Ascending aorta (tissue), 2 donors: ENCODE data around the gene ZG16. TPM values are rescaled to one million over a fixed set of nuclear protein-coding genes. Genes with fewer than 3 reads are reported as not detected.

Experiments
- DNase-seq, 2 donors: peaks; one replicate each; pipeline ENCODE4 v3.0.0-alpha.2; 2019; ENCODE audit warnings: low spot score in 2 of 2
- H3K27ac ChIP-seq, 2 donors: fragments of 200-600 bp; sonication (generic); one replicate each; pipeline ENCODE4 v1.5.1; 2016 to 2017; ENCODE audit warnings: mild to moderate bottlenecking in 1 of 2
- H3K27me3 ChIP-seq: fragments of 200-600 bp; sonication (generic); one replicate; pipeline ENCODE4 v1.5.1; 2017
- H3K36me3 ChIP-seq, 2 donors: fragments of 200-600 bp; sonication (generic); one replicate each; pipeline ENCODE4 v1.5.1; 2016
- H3K4me1 ChIP-seq, 2 donors: fragments of 200-600 bp; sonication (generic); one replicate each; pipeline ENCODE4 v1.5.1; 2016 to 2017; ENCODE audit warnings: mild to moderate bottlenecking in 1 of 2
- H3K4me3 ChIP-seq, 2 donors: fragments of 200-600 bp; sonication (generic); one replicate each; pipeline ENCODE4 v1.5.1; 2016 to 2017; ENCODE audit warnings: mild to moderate bottlenecking in 1 of 2
- H3K9me3 ChIP-seq, 2 donors: fragments of 200-600 bp; sonication (generic); one replicate each; pipeline ENCODE4 v1.5.1; 2016
- intact Hi-C: fragments of 100-400 bp; cut with DNase I; formaldehyde crosslinking; loops from one replicate; pipeline ENCODE4 v1.15.1; 2023
- total RNA-seq: library from RNA; depleted of rRNA; stranded (reverse); fragments of >200 nt; gene quantifications from one replicate; pipeline ENCODE4 v1.1.0, GENCODE V29; 2016
- TF ChIP-seq, protein P1 (sequence below), 3 experiments: fragments of 200-600 bp in 2 of 3; fragments of 450-650 bp in 1 of 3; sonication (generic) in 2 of 3; IDR thresholded peaks; one replicate each; pipeline ENCODE4 v1.5.1; 2016 to 2019; ENCODE audit warnings: antibody characterized with exemption in 3 of 3, mild to moderate bottlenecking in 1 of 3, moderate library complexity in 1 of 3

Gene ZG16
- total RNA-seq, 1 donor from 2014 or later = 0.21 TPM

- Histone ChIP-seq H3K9me3 (no peaks in the 10 kb centered on the region), H3K27ac (peak overlapping the region; percentile 69 to 88), H3K36me3 (peaks cover under 1 to 1% of the 10 kb centered on the region in 2 donors), H3K4me3 (peak overlapping the region; percentile 38 to 41), H3K27me3 (no peaks in the 10 kb centered on the region), H3K4me1 (peaks cover 28 to 41% of the 10 kb centered on the region in 2 donors)
- intact Hi-C loops = loop anchor here (2.0 kb wide), 1 partner anchor 23 kb away; no protein-coding TSS in a partner anchor
- DNase-seq = no peak
- TF ChIP-seq, protein P1, sequence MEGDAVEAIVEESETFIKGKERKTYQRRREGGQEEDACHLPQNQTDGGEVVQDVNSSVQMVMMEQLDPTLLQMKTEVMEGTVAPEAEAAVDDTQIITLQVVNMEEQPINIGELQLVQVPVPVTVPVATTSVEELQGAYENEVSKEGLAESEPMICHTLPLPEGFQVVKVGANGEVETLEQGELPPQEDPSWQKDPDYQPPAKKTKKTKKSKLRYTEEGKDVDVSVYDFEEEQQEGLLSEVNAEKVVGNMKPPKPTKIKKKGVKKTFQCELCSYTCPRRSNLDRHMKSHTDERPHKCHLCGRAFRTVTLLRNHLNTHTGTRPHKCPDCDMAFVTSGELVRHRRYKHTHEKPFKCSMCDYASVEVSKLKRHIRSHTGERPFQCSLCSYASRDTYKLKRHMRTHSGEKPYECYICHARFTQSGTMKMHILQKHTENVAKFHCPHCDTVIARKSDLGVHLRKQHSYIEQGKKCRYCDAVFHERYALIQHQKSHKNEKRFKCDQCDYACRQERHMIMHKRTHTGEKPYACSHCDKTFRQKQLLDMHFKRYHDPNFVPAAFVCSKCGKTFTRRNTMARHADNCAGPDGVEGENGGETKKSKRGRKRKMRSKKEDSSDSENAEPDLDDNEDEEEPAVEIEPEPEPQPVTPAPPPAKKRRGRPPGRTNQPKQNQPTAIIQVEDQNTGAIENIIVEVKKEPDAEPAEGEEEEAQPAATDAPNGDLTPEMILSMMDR (IDR thresholded peaks at IDR 0.05) = no peak
Measured at GRCh38 chr16:29825145-29826044, 47.3 kb downstream of the ZG16 start.

- Histone ChIP-seq H3K27ac (peak overlapping the region; percentile 69 to 88), H3K4me1 (peaks cover 28 to 41% of the 10 kb centered on the region in 2 donors), H3K36me3 (peaks cover 10% of the 10 kb centered on the region in 2 donors), H3K4me3 (no peak overlapping the region), H3K27me3 (no peaks in the 10 kb centered on the region), H3K9me3 (no peaks in the 10 kb centered on the region)
- intact Hi-C loops = no loop called here
- DNase-seq = no peak
- TF ChIP-seq, protein P1 (IDR thresholded peaks at IDR 0.05) = no peak
Measured at GRCh38 chr16:29826342-29826695, 48.3 kb downstream of the ZG16 start.

GRCh38 chr16:29830774-29831173, 52.7 kb downstream of the ZG16 start:
- H3K4me3 ChIP-seq = no peak overlapping the region
- TF ChIP-seq, protein P1 (IDR thresholded peaks at IDR 0.05) = no peak
- H3K9me3 ChIP-seq = no peaks in the 10 kb centered on the region
- peaks cover 50 to 53% of the 10 kb centered on the region in 2 donors for H3K36me3 ChIP-seq
- peaks cover 1 to 5% of the 10 kb centered on the region in 2 donors for H3K4me1 ChIP-seq
- DNase-seq = no peak
- no peaks in the 10 kb centered on the region for H3K27me3 ChIP-seq
- H3K27ac ChIP-seq = no peak overlapping the region
- intact Hi-C loops = no loop called here

DNA sequence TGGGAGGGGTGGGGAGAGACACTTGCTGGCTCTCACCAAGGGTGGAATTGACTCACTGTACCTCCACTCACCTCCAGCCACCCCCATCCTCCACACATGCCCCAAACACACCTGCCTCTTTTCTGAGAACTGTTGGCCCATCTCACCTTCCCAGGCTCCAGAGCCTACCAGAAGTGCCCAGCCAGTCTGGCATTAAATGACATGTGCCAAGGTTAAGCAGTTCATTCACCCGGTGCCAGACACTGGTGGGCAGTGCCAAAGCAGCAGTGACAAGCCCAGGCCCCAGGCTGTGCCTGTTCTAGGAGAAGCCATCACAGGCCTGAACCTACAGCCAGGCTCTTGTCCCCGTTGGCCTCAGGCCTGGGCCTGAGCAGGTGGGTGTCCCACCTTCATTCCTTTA, 53.4 kb downstream of the ZG16 start:
- peaks cover 58% of the 10 kb centered on the region in 2 donors for H3K36me3 ChIP-seq
- no peak for DNase-seq
- intact Hi-C loops = no loop called here
- no peaks in the 10 kb centered on the region for H3K4me1 ChIP-seq
- H3K27ac ChIP-seq = no peak overlapping the region
- TF ChIP-seq, protein P1 (IDR thresholded peaks at IDR 0.05) = no peak
- no peak overlapping the region for H3K4me3 ChIP-seq
- no peaks in the 10 kb centered on the region for H3K27me3 ChIP-seq
- H3K9me3 ChIP-seq = no peaks in the 10 kb centered on the region

Other genes with a start within 250 kb of the ZG16 start
- gene SPN, start 115.0 kb upstream of the ZG16 start, total RNA-seq = 10.3 TPM
- gene QPRT, start 99.1 kb upstream of the ZG16 start, total RNA-seq = 5.7 TPM
- 0.21 TPM for gene C16orf54, start 32.3 kb upstream of the ZG16 start, total RNA-seq
- 28.6 TPM for gene KIF22, start 12.5 kb downstream of the ZG16 start, total RNA-seq
- 146 TPM for gene MAZ, start 28.3 kb downstream of the ZG16 start, total RNA-seq
- 5.0 TPM for gene PRRT2, start 33.9 kb downstream of the ZG16 start, total RNA-seq
- 54.3 TPM for gene PAGR1, start 37.9 kb downstream of the ZG16 start, total RNA-seq
- gene MVP, start 42.2 kb downstream of the ZG16 start, total RNA-seq = 244 TPM
- 174 TPM for gene CDIPT, start 85.0 kb downstream of the ZG16 start, total RNA-seq
- 0.21 TPM for gene SEZ6L2, start 121.3 kb downstream of the ZG16 start, total RNA-seq
- gene ASPHD1, start 122.2 kb downstream of the ZG16 start, total RNA-seq = not detected
- 302 TPM for gene KCTD13, start 148.0 kb downstream of the ZG16 start, total RNA-seq
- 49.2 TPM for gene TMEM219, start 183.8 kb downstream of the ZG16 start, total RNA-seq
- gene TAOK2, start 195.6 kb downstream of the ZG16 start, total RNA-seq = 101 TPM
- gene HIRIP3, start 217.4 kb downstream of the ZG16 start, total RNA-seq = 2.0 TPM
- 44.1 TPM for gene INO80E, start 218.0 kb downstream of the ZG16 start, total RNA-seq
- gene DOC2A, start 232.8 kb downstream of the ZG16 start, total RNA-seq = not detected
- not detected for gene C16orf92, start 244.9 kb downstream of the ZG16 start, total RNA-seq